Putamen (tissue), 1 donor: ENCODE results near the gene ZSCAN5C.
"Not testable (repeated sequence)": the region's sequence is repeated elsewhere in the genome, so short reads cannot be mapped to it uniquely, and the experiment has no call there.

ENCODE experiments used
- DNase-seq: peaks from one replicate; pipeline ENCODE4 v3.0.0-alpha.2; 2016; ENCODE audit warnings: low spot score

ZSCAN5C gene, protein sequence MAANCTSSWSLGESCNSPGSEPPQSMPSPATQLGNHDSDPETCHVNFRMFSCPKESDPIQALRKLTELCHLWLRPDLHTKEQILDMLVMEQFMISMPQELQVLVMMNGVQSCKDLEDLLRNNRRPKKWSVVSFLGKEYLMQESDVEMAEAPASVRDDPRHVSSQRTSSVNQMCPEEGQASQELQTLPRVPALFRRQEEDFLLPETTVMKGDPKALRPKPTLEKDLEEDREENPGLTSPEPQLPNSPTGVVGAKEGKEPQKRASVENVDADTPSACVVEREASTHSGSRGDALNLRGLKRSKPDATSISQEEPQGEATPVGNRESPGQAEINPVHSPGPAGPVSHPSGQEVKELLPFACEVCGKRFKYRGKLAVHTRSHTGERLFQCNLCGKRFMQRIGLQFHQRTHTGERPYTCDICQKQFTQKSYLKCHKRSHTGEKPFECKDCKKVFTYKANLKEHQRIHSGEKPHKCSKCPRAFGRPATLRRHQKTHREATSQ

DNA sequence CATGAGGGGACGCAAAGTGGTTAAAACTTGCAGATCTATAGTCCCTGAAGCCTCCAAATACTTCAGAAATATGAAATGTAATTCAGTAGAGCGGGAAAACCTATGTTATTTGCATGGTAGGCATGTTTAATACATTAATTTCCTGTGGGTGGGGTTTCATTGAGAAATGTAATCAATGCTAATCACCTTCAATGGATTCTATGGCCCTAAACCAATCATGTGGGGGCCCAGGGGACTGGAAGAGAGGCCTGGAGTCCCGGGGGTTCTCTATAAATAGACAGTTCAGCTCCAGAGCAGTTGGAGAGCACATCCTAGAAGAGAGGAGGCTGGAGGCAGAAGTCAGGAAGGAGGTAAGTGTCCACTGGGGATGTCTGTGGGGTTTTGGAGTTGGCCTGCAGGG, at the start of gene ZSCAN5C:
ZSCAN5C (plus strand) TSS at position 301 of the 400 bp plus-strand sequence. CDS start 3,641 bp downstream, outside the sequence.
- no peak for DNase-seq

DNA sequence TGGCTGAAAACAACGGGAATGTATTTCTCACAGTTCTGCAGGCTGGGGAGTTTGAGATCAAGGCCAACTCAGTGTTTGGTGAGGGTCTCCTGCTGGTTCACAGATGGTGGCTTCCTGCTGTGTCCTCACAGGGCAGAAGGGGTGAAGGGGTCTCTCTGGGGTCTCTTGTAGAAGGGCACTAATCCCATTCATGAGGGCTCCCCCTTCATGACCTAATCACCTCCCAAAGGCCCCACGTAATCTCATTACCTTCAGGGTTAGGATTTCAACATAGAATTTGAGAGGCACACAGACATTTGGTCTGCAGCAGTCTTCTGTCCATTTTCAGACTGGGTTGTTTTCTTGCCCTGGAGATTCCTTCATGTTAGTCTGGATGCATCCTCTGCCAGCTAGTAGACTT, 49.4 kb upstream of the ZSCAN5C start:
- no peak for DNase-seq

DNA sequence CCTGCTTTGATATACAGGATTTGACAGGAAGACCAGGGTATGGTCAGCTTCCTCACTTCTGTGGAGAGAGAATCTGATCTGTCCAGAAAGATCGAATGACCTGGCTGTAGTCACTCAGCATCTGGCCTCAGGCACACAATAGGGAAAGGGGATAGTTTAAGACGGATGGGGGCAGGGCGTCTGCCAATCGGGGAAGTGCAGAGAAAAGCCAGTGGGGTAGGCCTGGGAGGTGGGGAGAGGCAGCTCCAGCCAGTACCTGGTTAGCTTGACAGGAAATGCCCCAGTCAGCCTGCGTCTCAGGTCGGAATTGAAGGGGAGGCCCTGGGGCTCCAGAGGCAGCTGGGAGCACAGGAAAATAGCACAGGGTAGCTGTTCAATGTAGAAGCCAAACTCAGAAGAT, 48.6 kb upstream of the ZSCAN5C start:
- no peak for DNase-seq

DNA sequence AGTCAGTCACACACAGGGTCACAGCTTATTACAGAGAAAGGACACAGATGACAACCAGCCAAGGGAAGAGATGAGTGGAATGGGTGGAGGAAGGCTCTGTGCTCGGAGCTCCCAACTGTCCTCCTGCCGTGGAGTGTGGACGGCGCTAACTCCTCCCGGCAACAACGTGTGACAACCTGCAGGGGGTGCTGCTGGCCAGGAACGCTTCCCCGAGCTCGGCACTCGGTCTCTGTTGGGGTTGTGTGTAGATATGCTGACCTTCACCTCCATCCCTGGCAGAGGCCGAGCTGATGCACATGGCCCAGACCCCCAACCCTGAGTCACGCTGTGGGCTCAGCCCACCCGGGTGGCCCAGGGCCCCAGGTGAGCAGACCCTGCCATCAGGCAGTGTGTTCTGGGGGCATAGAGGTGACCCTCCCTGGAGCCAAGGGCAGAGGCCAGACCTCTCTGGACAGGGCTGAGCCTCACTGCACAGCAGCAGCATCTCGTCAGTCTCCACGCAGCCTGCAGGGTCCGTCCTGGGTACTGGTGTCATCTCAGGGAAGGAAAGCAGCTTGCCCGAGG, 46.9 kb upstream of the ZSCAN5C start:
- no peak for DNase-seq

DNA sequence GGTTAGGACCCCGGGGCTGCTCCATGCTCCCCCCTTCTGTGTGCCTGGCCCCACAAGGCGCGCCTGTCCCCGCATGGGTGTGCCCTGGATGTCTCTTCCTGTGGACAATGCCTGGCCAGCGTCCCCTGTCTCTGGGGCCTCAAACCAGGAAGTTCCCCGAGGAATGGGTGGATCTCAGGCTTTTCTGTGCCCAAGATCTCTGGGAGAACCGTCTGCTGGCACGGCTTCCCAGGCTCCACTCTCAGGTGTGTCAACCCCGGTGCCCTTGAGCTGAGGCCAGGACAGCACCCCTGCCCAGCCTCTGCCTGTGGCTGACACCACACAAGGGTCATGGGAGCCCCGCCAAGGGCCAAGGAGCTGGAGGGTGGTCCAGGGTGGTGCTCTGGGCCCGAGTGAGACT, 45.3 kb upstream of the ZSCAN5C start:
- DNase-seq = no peak

DNA sequence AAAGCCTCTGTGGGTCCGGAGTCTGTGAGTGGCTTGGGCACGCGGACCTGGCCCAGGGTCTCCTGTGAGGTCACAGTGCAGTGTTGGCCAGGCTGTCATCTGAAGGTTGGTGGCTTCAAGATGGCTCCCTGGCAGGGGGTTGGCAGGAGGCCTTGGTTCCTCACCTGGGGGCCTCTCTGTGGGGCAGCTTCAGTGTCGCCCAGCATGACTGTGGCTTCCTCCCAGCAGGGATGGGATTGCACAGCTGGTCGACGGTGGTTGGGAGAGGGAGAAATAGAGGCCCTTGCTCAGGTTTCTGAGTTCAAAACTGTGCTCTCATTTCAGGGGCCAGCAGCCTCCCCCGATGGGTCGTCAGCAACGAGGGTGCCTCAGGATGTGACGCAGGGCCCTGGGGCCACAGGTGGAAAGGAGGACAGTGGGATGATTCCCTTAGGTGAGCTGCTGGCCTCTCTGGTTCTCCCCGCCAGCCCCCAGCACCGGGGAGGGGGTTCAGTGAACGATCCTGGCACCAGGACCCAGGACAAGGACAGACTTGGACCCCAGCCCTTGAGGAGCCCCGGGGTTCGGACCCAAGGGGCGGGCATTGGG, 43.8 kb upstream of the ZSCAN5C start:
- DNase-seq = no peak

DNA sequence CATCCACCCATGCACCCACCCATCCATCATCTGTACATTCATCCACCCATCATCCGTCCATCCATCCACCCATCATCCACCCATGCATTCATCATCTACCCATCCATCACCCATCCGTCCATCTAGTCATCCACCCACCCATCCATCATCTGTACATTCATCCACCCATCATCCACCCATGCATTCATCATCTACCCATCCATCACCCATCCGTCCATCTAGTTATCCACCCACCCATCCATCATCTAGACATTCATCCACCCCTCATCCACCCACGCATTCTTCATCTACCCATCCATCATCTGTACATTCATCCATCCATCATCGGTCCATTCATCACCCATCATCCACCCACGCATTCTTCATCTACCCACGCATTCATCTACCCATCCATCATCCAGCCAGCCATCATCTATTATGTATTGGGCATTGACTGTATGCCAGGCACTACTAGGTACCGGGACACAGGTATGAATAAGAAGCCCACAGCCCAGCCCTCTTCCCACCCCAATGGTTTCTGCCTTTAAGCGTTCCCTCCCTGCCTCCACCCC, 43.0 kb upstream of the ZSCAN5C start:
- no peak for DNase-seq

DNA sequence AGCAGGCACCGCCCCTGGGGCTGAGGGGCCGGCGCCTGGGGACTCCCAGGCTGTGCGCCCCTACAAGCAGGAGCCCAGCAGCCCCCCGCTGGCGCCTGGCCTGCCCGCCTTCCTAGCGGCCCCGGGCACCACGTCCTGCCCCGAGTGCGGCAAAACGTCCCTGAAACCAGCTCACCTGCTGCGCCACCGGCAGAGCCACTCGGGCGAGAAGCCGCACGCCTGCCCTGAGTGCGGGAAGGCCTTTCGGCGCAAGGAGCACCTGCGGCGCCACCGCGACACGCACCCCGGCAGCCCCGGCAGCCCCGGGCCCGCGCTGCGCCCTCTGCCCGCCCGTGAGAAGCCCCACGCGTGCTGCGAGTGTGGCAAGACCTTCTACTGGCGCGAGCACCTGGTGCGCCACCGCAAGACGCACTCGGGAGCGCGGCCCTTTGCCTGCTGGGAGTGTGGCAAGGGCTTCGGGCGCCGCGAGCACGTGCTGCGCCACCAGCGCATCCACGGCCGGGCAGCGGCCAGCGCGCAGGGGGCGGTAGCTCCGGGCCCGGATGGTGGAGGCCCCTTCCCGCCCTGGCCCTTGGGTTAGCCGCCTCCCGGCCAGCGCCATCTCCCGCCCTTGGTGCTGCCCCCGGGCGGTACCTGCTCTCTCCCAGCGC, 42.3 kb upstream of the ZSCAN5C start:
- DNase-seq = no peak

DNA sequence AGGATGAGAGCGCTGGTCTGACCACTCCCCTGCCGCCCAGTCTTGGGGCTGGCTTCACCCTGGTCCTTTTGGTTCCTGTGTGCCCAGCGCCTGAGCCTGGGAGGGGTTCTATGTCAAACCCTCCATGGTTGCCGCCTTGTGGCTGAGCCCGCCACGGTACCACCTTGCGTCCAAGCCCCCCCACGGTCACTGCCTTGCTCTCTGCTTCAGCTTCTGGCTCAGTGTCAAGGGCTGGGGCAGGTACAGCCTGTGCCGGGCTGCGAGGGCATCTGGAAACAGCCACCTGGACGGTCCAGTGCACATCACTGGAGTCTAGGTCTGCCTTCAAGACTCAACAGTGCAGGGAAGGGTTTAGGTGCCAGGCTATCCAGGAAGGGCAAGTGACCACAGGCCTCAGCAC, 40.5 kb upstream of the ZSCAN5C start:
- DNase-seq = no peak

DNA sequence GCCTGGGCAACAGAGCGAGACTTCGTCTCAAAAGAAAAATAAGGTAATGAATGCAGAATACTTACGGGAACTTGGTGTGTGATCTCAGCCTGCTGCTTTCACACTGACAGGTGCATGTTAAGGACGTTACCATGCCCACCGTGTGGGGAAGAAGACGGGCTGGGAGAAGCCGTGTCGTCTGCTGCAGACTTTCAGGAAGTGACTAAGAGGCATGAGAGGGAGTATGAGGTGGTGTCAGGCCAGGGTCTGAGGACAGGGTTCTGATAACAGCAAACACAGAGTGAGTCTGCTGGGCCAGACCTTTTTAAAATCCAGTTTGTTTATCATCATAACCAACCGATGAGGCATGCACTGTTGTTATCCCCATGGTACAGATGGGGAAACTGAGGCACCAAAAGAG, 39.8 kb upstream of the ZSCAN5C start:
- no peak for DNase-seq

DNA sequence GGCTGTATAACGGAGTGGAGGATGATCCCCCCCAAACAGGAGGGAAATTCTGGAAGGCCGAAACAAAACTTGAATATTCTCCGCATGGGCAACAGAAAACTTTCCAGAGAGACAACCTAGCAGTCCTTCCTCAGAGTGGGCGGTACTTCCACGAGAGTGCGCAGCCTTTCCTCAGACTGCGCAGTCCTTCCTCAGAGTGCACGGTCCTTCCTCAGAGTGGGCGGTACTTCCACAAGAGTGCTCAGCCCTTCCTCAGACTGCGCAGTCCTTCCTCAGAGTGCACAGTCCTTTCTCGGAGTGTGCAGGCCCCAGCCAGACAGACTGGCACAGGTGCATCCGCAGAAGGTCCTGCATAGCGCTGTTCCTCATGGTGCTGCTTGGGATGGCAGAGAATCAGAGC, 39.0 kb upstream of the ZSCAN5C start:
- no peak for DNase-seq

DNA sequence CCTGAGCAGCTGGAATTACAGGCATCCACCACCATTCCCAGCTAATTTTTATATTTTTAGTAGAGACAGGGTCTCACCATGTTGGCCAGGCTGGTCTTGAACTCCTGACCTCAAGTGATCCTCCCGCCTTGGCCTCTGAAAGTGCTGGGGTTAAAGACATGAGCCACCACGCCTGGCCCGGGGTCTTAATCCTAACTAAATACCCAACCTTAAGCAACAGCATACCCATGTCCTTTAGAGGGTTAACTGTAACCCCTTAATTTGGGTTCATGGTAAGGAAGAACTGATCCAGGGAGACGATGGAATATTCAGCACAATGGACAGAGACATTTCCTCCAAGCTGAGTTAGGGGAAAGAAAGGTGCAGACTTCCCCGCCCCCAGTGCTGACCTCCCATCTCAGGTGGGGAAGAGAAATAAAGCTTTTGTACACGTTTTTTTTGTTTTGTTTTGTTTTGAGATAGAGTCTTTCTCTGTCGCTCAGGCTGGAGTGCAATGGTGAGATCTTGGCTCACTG, 35.0 kb upstream of the ZSCAN5C start:
- no peak for DNase-seq

DNA sequence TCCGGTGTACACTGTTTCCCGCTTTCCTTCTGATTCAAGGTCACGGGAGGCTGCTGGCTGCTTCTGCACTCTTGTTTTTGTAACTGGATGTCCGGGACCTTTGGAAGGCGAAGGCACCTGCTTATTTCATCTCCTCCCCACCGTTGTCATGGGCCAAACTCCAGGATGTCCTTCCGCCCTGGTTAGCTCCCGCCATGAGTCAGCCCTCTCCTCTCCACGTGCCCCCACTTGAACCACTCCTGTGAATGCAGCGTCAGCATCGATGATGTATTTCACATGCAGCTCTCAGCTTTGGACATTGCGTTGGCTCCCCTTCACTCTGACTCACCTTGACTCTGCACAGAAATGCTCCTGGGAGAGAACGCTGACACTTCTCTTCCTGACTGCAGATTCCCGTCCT, 31.8 kb upstream of the ZSCAN5C start:
- no peak for DNase-seq

DNA sequence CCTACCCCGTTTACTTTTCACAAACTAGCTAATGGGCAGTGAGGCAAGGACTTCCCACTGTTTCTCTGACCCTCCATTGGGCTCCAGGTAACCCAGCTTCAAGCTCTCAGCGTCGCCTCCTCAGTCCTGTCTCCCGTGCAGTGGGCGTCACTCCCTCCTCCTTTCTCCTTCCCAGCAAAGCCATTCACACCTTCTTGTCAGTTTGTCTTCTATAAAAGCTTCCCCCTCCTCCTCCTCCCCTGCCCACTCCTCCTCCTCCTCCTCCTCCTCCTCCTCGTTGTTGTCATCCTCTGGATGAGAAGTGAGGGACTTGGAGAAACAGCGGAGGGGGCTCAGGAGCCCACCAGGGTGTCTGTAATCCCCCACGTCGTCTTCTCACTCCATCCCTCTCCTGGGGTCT, 28.0 kb upstream of the ZSCAN5C start:
- no peak for DNase-seq

DNA sequence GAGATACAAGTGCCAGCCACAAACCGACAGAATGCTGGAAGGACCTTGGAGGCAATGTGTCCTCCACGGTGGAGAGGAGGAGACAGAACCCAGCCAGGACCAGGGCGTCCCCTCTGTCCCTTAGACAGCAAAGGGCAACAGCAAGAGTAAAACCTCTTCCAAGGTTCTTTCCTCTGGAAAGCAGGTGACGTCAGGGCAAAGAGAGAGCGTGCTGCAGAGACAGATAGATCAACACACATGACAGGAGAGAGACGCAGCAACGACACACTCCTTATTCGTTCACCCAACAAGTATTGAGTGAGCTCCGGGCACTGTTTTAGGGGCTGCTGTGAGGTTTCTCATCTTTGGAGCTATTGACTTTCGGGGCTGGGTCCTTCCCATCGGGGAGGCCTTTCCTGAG, 27.5 kb upstream of the ZSCAN5C start:
- no peak for DNase-seq

DNA sequence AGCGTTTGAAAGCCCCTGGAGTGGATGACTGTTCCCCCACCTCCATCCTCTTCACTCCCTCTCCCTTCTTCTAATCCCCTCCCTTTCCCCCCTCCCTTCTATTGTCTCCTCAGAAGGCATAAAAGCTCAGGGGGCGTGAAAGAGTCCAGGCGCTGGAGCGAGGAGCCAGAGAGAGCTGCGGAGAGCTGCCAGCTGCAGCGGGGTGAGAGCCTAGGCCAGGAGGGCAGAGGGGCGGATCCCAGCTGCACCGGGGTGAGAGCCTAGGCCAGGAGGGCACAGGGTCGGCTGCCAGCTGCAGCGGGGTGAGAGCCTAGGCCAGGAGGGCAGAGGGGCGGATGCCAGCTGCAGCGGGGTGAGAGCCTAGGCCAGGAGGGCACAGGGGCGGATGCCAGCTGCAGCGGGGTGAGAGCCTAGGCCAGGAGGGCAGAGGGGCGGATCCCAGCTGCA, 26.2 kb upstream of the ZSCAN5C start, which contains the start of gene GALP:
GALP (plus strand) TSS at position 148 of the 447 bp plus-strand sequence. CDS start 1,101 bp downstream, outside the sequence.
- not testable (repeated sequence) for DNase-seq

DNA sequence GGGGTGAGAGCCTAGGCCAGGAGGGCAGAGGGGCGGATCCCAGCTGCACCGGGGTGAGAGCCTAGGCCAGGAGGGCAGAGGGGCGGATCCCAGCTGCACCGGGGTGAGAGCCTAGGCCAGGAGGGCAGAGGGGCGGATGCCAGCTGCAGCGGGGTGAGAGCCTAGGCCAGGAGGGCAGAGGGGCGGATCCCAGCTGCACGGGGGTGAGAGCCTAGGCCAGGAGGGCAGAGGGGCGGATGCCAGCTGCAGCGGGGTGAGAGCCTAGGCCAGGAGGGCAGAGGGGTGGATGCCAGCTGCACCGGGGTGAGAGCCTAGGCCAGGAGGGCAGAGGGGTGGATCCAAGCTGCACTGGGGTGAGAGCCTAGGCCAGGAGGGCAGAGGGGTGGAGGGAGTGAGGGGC, 25.8 kb upstream of the ZSCAN5C start:
- not testable (repeated sequence) for DNase-seq

DNA sequence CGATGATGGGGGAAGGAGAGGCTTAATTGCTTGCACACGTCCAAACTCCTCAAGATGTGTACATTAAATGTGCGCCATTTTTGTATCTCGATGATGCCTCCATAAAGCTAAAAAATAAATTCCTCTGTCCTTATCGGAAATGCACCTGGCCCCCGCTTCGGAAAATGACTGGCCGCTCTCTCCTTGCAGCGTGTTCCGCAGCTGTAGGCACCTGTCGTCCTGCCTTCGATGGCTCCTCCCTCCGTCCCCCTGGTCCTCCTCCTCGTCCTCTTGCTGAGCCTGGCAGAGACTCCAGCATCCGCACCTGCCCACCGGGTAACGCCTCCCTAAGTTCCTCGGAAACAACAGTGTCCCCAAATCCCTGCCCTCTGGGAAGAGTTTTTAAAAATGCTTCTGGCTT, 25.2 kb upstream of the ZSCAN5C start:
- DNase-seq = no peak

DNA sequence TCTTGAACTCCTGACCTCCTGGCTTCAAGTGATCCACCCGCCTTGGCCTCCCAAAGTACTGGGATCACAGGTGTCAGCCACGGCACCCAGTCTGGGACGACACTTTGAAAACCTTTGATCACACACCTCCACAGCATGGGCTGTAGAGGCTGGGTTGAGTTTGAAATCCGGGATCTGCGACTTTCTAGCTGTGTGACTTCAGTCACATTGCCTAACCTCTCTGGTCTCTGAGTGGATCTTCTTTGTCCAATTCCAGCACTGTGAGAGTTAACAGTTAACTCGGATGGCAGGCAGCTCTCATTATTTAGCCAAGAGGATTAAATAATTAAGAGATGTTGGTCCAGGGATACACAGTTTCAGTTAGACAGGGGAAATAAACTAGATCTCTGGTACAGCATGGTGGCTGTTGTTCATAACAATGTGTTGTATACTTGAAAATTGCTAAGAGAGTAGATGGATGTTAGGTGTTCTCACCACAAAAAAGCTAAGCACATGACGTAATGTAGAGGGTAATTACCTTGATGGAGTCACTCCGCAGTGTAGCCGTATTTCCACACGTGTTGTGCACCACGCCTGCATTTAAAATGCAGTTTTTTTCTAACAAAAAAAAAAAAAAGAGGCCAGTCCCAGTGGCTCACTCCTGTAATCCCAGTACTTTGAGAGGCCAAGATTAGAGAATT, 24.4 kb upstream of the ZSCAN5C start:
- no peak for DNase-seq

DNA sequence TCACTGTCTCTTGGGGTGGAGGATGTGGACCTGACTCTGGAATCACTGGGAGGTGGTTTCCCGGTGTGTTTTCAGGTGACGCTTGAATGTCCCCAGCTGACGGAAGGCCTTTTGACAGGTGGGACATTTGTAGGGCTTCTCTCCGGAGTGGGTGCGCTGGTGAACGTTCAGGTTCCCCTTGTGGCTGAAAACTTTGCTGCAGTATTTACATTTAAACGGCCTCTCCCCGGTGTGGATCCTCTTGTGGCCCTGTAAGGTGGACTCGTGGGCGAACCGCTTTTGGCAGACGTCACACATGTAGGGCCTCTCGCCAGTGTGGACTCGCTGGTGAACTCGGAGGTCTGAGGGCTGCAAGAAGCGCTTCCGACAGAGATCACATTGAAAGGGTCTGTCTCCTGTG, 12.3 kb upstream of the ZSCAN5C start:
- no peak for DNase-seq

DNA sequence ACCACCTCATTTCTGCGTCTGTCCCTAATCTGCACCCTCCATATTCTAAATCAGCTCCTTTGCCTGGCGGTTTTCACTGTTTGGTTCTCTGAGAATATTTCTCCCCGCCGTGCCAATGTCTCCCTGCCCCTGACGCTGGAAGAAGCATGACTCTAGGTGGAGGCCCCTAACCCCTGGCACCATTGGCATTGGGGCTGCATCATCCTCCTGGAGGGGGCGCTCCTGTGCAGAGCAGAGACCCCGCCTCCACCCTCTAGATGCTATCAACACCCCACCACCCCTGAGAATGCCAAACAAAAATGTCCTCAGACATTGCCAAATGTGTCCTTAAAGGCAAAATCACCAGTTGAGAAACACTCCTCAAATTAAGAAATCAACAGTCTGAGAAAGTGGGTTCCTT, 11.0 kb upstream of the ZSCAN5C start:
- DNase-seq = no peak
